NOMO-1 treated with dmso at 0.1 percent for 144 hours (cell line): ENCODE measurements around the gene SAMD9L.
"Not testable (repeated sequence)": the region's sequence is repeated elsewhere in the genome, so short reads cannot be mapped to it uniquely, and the experiment has no call there.

Experiments
- DNase-seq: peaks from one replicate; lab custom pipeline; 2025; ENCODE audit not compliant: unreplicated experiment; lab: John Stamatoyannopoulos, UW

Gene SAMD9L

GRCh38 chr7:93146472-93147141, 1.6 kb downstream of the SAMD9L start:
- DNase-seq: peak; percentile 61

- no peak for DNase-seq
Measured at GRCh38 chr7:93146036-93146435, 2.1 kb downstream of the SAMD9L start.

- peak; percentile 95 for DNase-seq
Measured at GRCh38 chr7:93145354-93145753, 2.8 kb downstream of the SAMD9L start.

GRCh38 chr7:93142127-93142526, 6.1 kb downstream of the SAMD9L start:
- no peak for DNase-seq

- no peak for DNase-seq
Measured at GRCh38 chr7:93140582-93141191, 7.5 kb downstream of the SAMD9L start.

- no peak for DNase-seq
Measured at GRCh38 chr7:93138576-93138975, 9.6 kb downstream of the SAMD9L start.

- DNase-seq: no peak
Measured at GRCh38 chr7:93133005-93133404, 15.2 kb downstream of the SAMD9L start.

GRCh38 chr7:93132216-93132615, 16.0 kb downstream of the SAMD9L start:
- no peak for DNase-seq

- DNase-seq: not testable (repeated sequence)
Measured at GRCh38 chr7:93126954-93127353, 21.2 kb downstream of the SAMD9L start.

- not testable (repeated sequence) for DNase-seq
Measured at GRCh38 chr7:93123532-93123931, 24.7 kb downstream of the SAMD9L start.

GRCh38 chr7:93120592-93121549, 27.3 kb downstream of the SAMD9L start:
- DNase-seq: no peak

GRCh38 chr7:93119191-93119905, 28.8 kb downstream of the SAMD9L start:
- no peak for DNase-seq

GRCh38 chr7:93117852-93118530, 30.2 kb downstream of the SAMD9L start, which contains the start of gene SAMD9:
SAMD9 (minus strand) TSS chr7:93117979; CDS start chr7:93106097, 11,882 bp downstream.
- DNase-seq: peak; percentile 98

- no peak for DNase-seq
Measured at GRCh38 chr7:93117327-93117726, 30.9 kb downstream of the SAMD9L start.

- DNase-seq: no peak
Measured at GRCh38 chr7:93115796-93116195, 32.4 kb downstream of the SAMD9L start.

- DNase-seq: no peak
Measured at GRCh38 chr7:93108003-93108402, 40.2 kb downstream of the SAMD9L start.

- DNase-seq: no peak
Measured at GRCh38 chr7:93097388-93097787, 50.8 kb downstream of the SAMD9L start.

- DNase-seq: peak; percentile 51
Measured at GRCh38 chr7:93092757-93093370, 55.3 kb downstream of the SAMD9L start.
